GM12875 (cell line): Measurements from ENCODE around the gene ASPA.

Source experiments
- H3K4me3 ChIP-seq: one replicate; pipeline ENCODE4 v1.5.1; 2011; ENCODE audit warnings: low read depth, low read length, control low read depth
- TF ChIP-seq, protein P1 (sequence below): IDR thresholded peaks from 2 replicates; pipeline ENCODE4 v1.5.1; 2011; ENCODE audit warnings: low read depth, mild to moderate bottlenecking, control low read depth, inconsistent platforms, low read length, moderate library complexity, borderline replicate concordance; ENCODE audit not compliant: insufficient read depth

The ASPA gene

DNA sequence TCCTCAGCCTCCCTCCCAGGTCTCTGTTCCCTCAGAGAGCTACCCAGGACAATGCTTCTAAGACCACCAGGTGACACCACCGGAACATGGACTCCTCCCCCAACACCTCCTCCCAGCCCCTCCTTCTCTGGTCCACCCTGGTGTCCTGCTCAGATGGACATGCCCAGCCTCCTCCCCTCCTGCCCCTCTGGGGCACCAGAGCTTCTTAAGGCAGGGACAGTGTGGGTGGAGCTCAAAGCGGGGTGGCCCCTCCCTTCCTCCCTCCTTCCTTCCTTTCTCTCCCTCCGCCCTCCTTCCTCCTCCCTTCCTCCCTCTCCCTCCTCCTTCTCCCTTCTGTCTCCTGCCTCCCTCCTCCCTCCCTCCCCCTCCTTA, 59.1 kb downstream of the ASPA start:
- H3K4me3 ChIP-seq = no peak overlapping the region
- TF ChIP-seq, protein P1, sequence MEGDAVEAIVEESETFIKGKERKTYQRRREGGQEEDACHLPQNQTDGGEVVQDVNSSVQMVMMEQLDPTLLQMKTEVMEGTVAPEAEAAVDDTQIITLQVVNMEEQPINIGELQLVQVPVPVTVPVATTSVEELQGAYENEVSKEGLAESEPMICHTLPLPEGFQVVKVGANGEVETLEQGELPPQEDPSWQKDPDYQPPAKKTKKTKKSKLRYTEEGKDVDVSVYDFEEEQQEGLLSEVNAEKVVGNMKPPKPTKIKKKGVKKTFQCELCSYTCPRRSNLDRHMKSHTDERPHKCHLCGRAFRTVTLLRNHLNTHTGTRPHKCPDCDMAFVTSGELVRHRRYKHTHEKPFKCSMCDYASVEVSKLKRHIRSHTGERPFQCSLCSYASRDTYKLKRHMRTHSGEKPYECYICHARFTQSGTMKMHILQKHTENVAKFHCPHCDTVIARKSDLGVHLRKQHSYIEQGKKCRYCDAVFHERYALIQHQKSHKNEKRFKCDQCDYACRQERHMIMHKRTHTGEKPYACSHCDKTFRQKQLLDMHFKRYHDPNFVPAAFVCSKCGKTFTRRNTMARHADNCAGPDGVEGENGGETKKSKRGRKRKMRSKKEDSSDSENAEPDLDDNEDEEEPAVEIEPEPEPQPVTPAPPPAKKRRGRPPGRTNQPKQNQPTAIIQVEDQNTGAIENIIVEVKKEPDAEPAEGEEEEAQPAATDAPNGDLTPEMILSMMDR = no peak

DNA sequence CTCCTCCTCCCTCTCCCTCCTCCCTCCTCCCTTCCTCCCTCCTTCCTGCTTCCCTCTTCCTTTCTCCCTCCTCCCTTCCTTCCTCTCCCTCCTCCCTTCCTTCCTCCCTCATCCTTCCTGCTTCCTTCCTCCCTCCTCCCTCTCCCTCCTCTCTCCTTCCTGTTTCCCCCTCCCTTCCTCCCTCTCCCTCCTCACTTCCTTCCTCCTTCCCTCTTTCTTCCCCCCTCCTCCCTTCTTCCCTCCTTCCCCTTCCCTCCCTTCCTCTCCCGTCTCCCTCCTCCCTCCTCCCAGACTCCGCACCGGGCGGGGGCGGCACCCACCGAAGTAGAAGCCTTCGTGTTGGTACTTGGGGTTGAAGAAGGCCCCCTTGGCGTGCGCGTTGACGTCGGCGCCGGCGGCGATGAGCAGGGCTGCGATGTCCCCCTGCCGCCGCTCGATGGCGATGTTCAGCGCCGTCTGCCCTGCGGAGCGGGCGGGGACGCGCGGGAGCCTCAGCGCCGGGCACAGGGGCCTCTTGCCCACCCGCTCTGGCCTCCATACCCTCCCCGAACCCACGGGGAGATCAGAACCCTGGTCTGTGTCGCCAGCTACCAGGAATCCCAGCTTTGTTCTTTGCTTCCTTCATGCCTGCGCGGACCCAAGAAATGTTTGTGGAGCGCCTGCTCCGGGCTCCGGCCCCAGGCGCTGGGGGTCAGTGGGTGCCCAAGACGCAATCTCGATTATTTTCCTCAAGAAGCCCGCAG, 59.6 kb downstream of the ASPA start:
- TF ChIP-seq, protein P1 = peak; percentile 62; the same call in 1 of the 2 replicates
- H3K4me3 ChIP-seq = no peak overlapping the region

DNA sequence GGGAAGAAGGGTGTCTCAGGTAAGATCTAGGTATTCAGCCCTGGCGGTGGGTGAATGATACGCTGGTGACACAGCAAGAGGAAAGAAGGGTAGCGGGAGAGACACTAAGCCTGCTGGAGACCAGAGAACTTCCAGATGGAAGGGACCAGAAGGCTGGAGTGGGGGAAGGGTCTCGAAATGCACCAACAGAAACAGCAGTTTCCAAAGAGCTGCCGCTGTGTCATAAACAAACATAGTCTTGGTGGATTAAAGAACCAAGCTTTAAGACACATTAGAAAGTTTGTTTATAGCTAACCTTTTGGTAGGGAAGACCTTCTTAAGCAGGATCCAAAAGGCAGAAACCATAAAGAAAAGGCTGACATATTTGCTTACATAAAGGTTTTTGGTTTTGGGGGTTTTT, 60.9 kb downstream of the ASPA start:
- TF ChIP-seq, protein P1 = no peak
- no peak overlapping the region for H3K4me3 ChIP-seq

DNA sequence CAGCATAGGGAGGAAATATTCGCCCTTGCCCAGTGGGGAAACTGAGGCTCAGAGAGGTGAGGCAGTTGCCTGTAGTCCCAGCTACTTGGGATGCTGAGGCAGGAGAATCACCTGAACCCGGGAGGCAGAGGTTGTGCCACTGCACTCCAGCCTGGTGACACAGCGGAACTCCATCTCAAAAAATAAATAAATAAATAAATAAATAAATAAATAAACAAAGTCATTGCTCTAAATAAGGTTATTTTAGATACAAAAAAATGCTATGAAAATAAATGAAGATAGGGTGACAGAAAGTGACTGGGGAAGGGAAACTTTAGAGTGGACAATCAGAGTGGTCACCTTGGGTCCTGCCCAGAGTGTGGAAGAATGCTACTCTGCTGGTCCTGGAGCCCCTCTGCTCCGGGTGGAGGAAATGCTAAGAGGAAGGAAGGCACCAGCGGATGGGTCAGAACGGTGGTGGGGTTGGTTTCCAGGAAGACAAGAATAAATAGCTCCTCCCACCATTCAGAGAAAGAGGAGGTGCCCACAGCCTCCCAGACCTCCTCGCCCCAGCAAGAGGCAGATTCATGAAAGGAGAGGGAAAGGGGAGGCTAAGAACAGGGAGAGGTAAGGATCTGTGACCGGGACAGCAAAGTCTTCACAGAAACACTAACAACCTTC, 64.2 kb downstream of the ASPA start:
- TF ChIP-seq, protein P1 = no peak
- no peak overlapping the region for H3K4me3 ChIP-seq

DNA sequence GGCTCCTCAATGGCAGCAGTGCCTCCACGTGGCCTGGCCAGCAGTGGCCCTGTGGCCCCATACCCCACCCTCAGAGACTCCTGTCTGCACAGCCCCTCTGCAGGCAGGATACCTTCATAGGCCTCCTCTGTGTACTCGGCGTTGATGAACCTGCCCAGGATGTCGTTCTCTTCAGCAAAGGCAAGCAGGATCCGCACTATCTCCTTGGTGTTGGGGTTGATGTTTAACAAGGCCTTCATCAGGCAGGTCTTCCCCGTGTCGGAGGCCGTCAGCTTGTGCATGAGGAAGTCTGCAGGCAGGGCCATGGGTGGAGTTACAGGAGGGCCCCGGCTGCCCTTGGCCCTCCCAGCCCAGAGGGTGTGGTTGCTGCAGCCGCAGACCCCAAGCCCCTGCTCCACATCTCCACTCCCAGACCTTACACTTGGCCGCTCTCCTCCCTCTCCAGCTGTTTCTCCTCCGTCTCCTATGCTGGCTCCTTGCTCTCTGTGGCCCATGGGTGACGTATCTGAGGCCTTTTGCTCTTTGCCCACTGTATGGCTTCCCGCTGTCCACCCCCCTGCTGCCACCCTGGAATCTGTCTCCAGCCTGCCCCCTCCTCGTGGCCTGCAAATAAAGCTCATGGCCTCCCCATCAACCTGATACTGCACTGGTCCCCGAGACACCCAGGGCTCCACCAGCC, 66.8 kb downstream of the ASPA start:
- TF ChIP-seq, protein P1 = no peak
- H3K4me3 ChIP-seq = no peak overlapping the region

DNA sequence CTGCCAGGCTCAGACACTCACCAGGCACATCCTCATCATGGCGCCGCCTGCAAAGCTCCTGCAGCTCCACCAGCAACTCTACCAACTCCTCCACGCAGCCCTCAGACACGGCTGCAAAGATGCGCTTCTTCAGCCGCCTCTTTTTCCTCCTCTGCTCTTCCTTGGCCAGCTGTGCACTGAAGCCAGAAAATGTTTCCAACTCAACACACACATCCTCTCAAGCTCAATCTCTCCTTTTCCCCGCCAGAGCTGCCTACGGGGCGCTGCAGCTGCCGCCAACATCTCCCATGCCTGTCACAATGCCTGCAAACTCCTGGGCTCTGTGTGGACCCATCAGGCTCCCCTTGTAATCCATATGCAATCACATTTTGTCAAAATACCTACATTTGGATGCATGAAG, 67.7 kb downstream of the ASPA start:
- TF ChIP-seq, protein P1 = no peak
- no peak overlapping the region for H3K4me3 ChIP-seq
